Measurements from ENCODE around the gene SEPTIN11. TPM values are rescaled to one million over a fixed set of nuclear protein-coding genes. Genes with fewer than 3 reads are reported as not detected.

SEPTIN11 gene
- total and polyA plus RNA-seq, 9 of the 15 experiments (the other 6 are each of a cell fraction or from before 2014, with no cell fraction given) = 25.7 to 142 (median 84.3) TPM

DNA sequence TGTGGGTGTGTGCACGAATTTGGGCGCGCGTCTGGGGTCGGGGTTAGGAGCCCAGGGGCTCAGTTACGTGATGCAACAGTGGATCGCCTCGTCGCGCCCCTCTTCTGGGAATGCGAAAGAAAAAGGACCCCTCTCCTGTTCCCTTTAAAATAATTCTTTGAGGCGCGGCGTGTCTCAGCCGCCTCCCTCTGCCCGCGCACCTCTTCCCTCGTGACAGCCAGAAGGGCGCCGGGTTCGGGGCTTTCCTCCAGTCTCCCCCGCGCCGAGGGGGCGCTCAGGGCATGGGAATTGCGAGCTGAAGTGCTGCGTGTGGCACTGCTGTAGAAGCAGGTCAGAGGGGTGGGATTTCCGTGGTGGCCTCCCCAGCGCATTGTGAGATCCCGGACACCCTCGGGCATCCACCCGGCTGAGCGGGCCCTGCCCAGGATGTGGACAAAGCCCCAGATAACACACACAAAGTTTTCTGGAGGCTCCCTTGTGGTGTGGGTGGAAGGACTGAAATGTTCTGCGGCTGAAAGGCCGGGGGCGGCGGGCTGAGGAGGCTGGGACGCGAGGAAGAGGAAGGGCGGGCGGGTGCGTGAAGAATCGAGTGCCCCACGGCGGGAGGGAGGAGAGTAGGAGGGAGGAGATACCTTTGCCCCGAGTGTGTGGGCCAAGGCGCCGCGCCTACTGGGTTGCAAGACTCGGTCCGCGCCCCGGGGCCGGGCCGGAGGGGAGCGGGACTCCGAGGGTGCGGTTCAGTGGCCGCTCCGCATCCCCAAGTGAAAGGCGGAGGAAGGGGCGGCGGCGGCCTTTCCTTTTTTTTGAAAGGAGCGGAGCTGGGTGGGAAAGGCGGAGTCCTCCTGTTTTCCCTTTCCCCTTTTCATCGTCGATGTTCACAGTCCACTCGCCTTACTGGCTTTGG lies 752 bp downstream of the SEPTIN11 start:
- peak overlapping the region; percentile 93 for H3K4me2 ChIP-seq (ENCODE audit: insufficient read depth, low read length)
- no peaks in the 10 kb centered on the region for H3K27me3 ChIP-seq (ENCODE audit: control insufficient read depth in 2 of 2, insufficient read depth in 2 of 2, low read length in 2 of 2)
- peaks cover 18% of the 10 kb centered on the region for H4K20me1 ChIP-seq (replicated peaks; ENCODE audit: control insufficient read depth, insufficient read depth, low read length)
- H3K4me3 ChIP-seq = peak overlapping the region; percentile 80
- in situ Hi-C loops (cut with MboI) (no loop called here), intact Hi-C loops (cut with micrococcal nuclease) (no loop called here)
- BruUV-seq (replicated peaks) = no TSS peak
- 1% methylated on average over 34 of the region's 69 CpGs for WGBS (ENCODE audit: insufficient coverage, low coverage, missing lambda C conversion rate)
- peak overlapping the region; percentile 82 to 98 for H3K9ac ChIP-seq (ENCODE audit: insufficient read depth in 1 of 2, low read depth in 2 of 2, low read length in 2 of 2)
- peaks cover 32% of the 10 kb centered on the region for H3K36me3 ChIP-seq (ENCODE audit: control insufficient read depth, insufficient read depth, low read length)
- no peaks in the 10 kb centered on the region for H3K9me1 ChIP-seq (ENCODE audit: control insufficient read depth, insufficient read depth, low read length)
- no peak for FAIRE-seq
- DNase-seq (ENCODE audit: extremely low read depth in 1 of 4, low spot score in 3 of 4) = peak; percentile 48 to 59 (median 52)
- POLR2A ChIA-PET = interaction anchor here (0.6 to 1.7 kb wide), 4 partner anchors 12 to 119 kb away, joined by 3 to 7 read pairs (median 3); no protein-coding TSS in a partner anchor
- no peaks in the 10 kb centered on the region for H3K9me3 ChIP-seq (replicated peaks; ENCODE audit: control insufficient read depth, insufficient read depth, low read depth, low read length)
- H3K4me1 ChIP-seq (replicated peaks in 1 of 2; ENCODE audit: control insufficient read depth in 2 of 2, insufficient read depth in 2 of 2, low read length in 2 of 2) = peaks cover 36 to 44% of the 10 kb centered on the region in 2 experiments
- peak overlapping the region; percentile 95 for H2AFZ ChIP-seq (ENCODE audit: low read depth, low read length)
- H3K79me2 ChIP-seq (ENCODE audit: control insufficient read depth, insufficient read depth, low read length) = peaks cover 97% of the 10 kb centered on the region
- CTCF ChIA-PET (ENCODE audit: low intra/inter-chr PET ratio) = no interaction called here
- ATAC-seq = peak; percentile 14
- H3K27ac ChIP-seq (ENCODE audit: extremely low read depth, low read depth, low read length) = peak overlapping the region; percentile 82
- no peak for TF ChIP-seq CEBPB (tag; IDR thresholded peaks at IDR 0.05)
- TF ChIP-seq, protein P1, sequence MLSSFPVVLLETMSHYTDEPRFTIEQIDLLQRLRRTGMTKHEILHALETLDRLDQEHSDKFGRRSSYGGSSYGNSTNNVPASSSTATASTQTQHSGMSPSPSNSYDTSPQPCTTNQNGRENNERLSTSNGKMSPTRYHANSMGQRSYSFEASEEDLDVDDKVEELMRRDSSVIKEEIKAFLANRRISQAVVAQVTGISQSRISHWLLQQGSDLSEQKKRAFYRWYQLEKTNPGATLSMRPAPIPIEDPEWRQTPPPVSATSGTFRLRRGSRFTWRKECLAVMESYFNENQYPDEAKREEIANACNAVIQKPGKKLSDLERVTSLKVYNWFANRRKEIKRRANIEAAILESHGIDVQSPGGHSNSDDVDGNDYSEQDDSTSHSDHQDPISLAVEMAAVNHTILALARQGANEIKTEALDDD (IDR thresholded peaks at IDR 0.05) = no peak
- peak; percentile 85 for TF ChIP-seq EGR1 (conservative IDR thresholded peaks at IDR 0.05)
- no peak for TF ChIP-seq TRIM28 (IDR thresholded peaks at IDR 0.05)
- no peak for TF ChIP-seq ZNF143 (CRISPR knock-in tag; IDR thresholded peaks at IDR 0.05)
- no peak for TF ChIP-seq ZNF165 (CRISPR knock-in tag; IDR thresholded peaks at IDR 0.05; ENCODE audit: borderline replicate concordance)
- TF ChIP-seq, protein P2, sequence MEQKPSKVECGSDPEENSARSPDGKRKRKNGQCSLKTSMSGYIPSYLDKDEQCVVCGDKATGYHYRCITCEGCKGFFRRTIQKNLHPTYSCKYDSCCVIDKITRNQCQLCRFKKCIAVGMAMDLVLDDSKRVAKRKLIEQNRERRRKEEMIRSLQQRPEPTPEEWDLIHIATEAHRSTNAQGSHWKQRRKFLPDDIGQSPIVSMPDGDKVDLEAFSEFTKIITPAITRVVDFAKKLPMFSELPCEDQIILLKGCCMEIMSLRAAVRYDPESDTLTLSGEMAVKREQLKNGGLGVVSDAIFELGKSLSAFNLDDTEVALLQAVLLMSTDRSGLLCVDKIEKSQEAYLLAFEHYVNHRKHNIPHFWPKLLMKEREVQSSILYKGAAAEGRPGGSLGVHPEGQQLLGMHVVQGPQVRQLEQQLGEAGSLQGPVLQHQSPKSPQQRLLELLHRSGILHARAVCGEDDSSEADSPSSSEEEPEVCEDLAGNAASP (IDR thresholded peaks at IDR 0.05) = no peak
- no peak for TF ChIP-seq ZNF584 (CRISPR knock-in tag; IDR thresholded peaks at IDR 0.05; ENCODE audit: low read depth)
- TF ChIP-seq, protein P3, sequence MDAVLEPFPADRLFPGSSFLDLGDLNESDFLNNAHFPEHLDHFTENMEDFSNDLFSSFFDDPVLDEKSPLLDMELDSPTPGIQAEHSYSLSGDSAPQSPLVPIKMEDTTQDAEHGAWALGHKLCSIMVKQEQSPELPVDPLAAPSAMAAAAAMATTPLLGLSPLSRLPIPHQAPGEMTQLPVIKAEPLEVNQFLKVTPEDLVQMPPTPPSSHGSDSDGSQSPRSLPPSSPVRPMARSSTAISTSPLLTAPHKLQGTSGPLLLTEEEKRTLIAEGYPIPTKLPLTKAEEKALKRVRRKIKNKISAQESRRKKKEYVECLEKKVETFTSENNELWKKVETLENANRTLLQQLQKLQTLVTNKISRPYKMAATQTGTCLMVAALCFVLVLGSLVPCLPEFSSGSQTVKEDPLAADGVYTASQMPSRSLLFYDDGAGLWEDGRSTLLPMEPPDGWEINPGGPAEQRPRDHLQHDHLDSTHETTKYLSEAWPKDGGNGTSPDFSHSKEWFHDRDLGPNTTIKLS (IDR thresholded peaks at IDR 0.05; ENCODE audit: borderline replicate concordance, low read depth) = no peak
- TF ChIP-seq MEF2A (IDR thresholded peaks at IDR 0.05; ENCODE audit: control insufficient read depth, low read depth, low read length) = no peak
- 0 out of 4 replicates have a peak, but pooled peaks of 1 of the 2 experiments have one; percentile 6 for TF ChIP-seq HDAC1 (IDR thresholded peaks at IDR 0.05)
- TF ChIP-seq, protein P4, sequence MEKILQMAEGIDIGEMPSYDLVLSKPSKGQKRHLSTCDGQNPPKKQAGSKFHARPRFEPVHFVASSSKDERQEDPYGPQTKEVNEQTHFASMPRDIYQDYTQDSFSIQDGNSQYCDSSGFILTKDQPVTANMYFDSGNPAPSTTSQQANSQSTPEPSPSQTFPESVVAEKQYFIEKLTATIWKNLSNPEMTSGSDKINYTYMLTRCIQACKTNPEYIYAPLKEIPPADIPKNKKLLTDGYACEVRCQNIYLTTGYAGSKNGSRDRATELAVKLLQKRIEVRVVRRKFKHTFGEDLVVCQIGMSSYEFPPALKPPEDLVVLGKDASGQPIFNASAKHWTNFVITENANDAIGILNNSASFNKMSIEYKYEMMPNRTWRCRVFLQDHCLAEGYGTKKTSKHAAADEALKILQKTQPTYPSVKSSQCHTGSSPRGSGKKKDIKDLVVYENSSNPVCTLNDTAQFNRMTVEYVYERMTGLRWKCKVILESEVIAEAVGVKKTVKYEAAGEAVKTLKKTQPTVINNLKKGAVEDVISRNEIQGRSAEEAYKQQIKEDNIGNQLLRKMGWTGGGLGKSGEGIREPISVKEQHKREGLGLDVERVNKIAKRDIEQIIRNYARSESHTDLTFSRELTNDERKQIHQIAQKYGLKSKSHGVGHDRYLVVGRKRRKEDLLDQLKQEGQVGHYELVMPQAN (IDR thresholded peaks at IDR 0.05; ENCODE audit: borderline replicate concordance) = no peak
- TF ChIP-seq RBBP5 (IDR thresholded peaks at IDR 0.05; ENCODE audit: borderline replicate concordance, insufficient read depth, low read length, poor library complexity, severe bottlenecking) = peak; percentile 73
- TF ChIP-seq MTF1 (CRISPR knock-in tag; IDR thresholded peaks at IDR 0.05; ENCODE audit: borderline replicate concordance) = no peak
